ENCODE data around the gene SEC24D. TPM values are rescaled to one million over a fixed set of nuclear protein-coding genes. Genes with fewer than 3 reads are reported as not detected.

The SEC24D gene
- total and polyA plus RNA-seq, 2 experiments from 2014 or later = 37.6 to 94.8 TPM

- TF ChIP-seq REST (IDR thresholded peaks at IDR 0.05; ENCODE audit: unreplicated experiment) (no peak), CTCF (conservative IDR thresholded peaks at IDR 0.05; ENCODE audit: low read depth in 2 of 2) (no peak), EZH2phosphoT487 (IDR thresholded peaks at IDR 0.05; ENCODE audit: unreplicated experiment) (no peak)
Observed at GRCh38 chr4:118721752-118722151, 114.2 kb downstream of the SEC24D start (continued).

GRCh38 chr4:118718511-118719170, 117.3 kb downstream of the SEC24D start:
- no peak for DNase-seq (ENCODE audit: low spot score)
- Mint-ChIP-seq H3K27ac (no peak overlapping the region), H3K4me1 (no peaks in the 10 kb centered on the region; the same call in 2 of the 3 replicates), H3K36me3 (ENCODE audit: low read depth) (no peaks in the 10 kb centered on the region), H3K9me3 (no peaks in the 10 kb centered on the region), H3K27me3 (ENCODE audit: insufficient read depth, low read depth, poor library complexity) (no peaks in the 10 kb centered on the region), H3K4me3 (no peak overlapping the region)
- H3K27me3 ChIP-seq (ENCODE audit: insufficient read depth) = no peaks in the 10 kb centered on the region
- H3K9me2 ChIP-seq (ENCODE audit: insufficient read depth) = no peaks in the 10 kb centered on the region
- H2AFZ ChIP-seq = no peak overlapping the region
- H3K27ac ChIP-seq (ENCODE audit: low read depth) = no peak overlapping the region
- H3K4me3 ChIP-seq = no peak overlapping the region
- peaks cover 8% of the 10 kb centered on the region; the same call in 1 of the 2 replicates for H4K20me1 ChIP-seq (replicated peaks; ENCODE audit: insufficient read depth)
- H3K4me2 ChIP-seq = no peak overlapping the region
- no peak for ATAC-seq
- no peaks in the 10 kb centered on the region; the same call in 1 of the 2 replicates for H3K4me1 ChIP-seq (ENCODE audit: insufficient read depth)
- no peaks in the 10 kb centered on the region; the same call in 1 of the 2 replicates for H3K36me3 ChIP-seq (ENCODE audit: insufficient read depth)
- no peaks in the 10 kb centered on the region for H3K79me2 ChIP-seq (replicated peaks; ENCODE audit: insufficient read depth)
- H3F3A ChIP-seq (replicated peaks; ENCODE audit: low read depth) = no peaks in the 10 kb centered on the region; the same call in 1 of the 2 replicates
- TF ChIP-seq EZH2 (IDR thresholded peaks at IDR 0.05; ENCODE audit: low read depth, unreplicated experiment) = no peak
- TF ChIP-seq CREB1 (CRISPR knock-in tag; IDR thresholded peaks at IDR 0.05; ENCODE audit: low read depth) = no peak
- TF ChIP-seq ETS1 (IDR thresholded peaks at IDR 0.05) = no peak
- no peak for TF ChIP-seq STAT1 (IDR thresholded peaks at IDR 0.05; ENCODE audit: unreplicated experiment)
- no peak for TF ChIP-seq ZNF331 (CRISPR knock-in tag; IDR thresholded peaks at IDR 0.05; ENCODE audit: low read depth)
- TF ChIP-seq POLR2AphosphoS5 (IDR thresholded peaks at IDR 0.05; ENCODE audit: low read depth) = no peak
- no peak for TF ChIP-seq EZH2phosphoT487 (IDR thresholded peaks at IDR 0.05; ENCODE audit: unreplicated experiment)
- TF ChIP-seq ZNF462 (CRISPR knock-in tag; IDR thresholded peaks at IDR 0.05) = no peak
- no peak for TF ChIP-seq JUNB (IDR thresholded peaks at IDR 0.05; ENCODE audit: unreplicated experiment)
